ENCODE results near the gene F8. TPM values are rescaled to one million over a fixed set of nuclear protein-coding genes. Genes with fewer than 3 reads are reported as not detected.
"Not testable (repeated sequence)": the region's sequence is repeated elsewhere in the genome, so short reads cannot be mapped to it uniquely, and the experiment has no call there.

Gene F8
- total RNA-seq, 1 experiment from 2014 or later, result 3.3 TPM

DNA sequence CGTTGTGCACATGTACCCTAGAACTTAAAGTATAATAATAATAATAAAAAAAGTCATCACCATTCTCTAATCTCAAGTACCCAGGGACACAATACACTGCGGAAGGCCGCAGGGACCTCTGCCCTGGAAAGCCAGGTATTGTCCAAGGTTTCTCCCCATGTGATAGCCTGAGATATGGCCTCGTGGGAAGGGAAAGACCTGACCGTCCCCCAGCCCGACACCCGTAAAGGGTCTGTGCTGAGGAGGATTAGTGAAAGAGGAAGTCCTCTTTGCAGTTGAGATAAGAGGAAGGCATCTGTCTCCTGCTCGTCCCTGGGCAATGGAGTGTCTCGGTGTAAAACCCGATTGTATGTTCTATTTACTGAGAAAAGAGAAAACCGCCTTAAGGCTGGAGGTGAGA is 112.0 kb downstream of the F8 start:
- not testable (repeated sequence) for H3K4me1 ChIP-seq (replicated peaks); H3K36me3 ChIP-seq; H3K27me3 ChIP-seq (replicated peaks); H3K9me3 ChIP-seq (replicated peaks); DNase-seq (ENCODE audit: low read depth in 1 of 2, low spot score in 2 of 2); H3K27ac ChIP-seq; H3K4me3 ChIP-seq

DNA sequence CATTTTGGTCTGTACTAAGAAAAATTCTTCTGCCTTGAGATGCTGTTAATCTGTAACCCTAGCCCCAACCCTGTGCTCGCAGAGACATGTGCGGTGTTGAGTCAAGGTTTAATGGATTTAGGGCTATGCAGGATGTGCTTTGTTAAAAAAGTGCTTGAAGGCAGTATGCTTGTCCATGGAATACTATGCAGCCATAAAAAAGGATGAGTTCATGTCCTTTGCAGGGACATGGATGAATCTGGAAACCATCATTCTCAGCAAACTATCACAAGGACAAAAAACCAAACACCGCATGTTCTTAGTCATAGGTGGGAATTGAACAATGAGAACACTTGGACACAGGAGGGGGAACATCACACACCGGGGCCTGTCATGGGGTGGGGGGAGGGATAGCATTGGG is 112.5 kb downstream of the F8 start:
- H3K36me3 ChIP-seq; H3K27me3 ChIP-seq (replicated peaks); H3K4me1 ChIP-seq (replicated peaks); H3K27ac ChIP-seq; H3K9me3 ChIP-seq (replicated peaks); DNase-seq (ENCODE audit: low read depth in 1 of 2, low spot score in 2 of 2); H3K4me3 ChIP-seq: not testable (repeated sequence)

DNA sequence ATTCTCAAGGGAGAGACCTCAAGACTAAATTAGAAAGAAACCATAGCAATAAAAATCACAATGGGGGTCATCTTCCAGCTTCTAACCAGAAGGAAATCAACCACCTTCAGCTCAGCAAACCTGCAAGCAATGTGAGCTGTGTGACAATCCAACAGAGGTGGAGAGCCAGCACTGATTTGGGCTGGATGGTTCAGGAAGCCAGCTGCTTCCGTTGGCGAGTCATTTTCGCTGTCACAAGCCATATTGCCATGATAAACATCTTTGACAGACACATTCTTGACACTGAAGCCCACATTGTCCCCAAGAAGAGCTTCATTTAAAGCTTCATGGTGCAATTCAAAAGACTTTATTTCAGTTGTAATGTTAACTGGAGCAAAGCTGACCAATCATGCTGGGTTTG is 113.7 kb downstream of the F8 start:
- DNase-seq (ENCODE audit: low read depth in 1 of 2, low spot score in 2 of 2), result no peak

DNA sequence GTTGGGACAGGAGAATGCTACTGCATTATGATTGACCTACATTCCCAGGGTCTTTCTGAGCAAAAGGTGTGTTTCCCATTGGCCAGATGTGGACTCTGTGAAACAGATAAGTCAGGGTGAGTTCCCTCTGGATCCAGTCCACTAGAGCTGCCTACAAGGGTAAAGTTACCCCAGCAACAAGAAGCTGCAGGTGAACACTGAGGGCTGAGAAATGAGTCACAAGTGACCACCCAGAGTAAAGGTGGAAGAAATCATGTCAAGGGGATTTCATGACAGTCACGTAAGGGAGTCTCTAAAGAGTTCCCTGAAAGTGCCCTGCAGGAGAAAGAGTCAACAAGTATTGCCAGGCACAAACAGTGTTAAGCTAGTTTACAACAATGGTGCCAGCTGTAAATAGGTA is 120.1 kb downstream of the F8 start:
- Histone ChIP-seq H3K27ac (no peak overlapping the region), H3K4me3 (no peak overlapping the region), H3K9me3 (replicated peaks) (no peaks in the 10 kb centered on the region), H3K4me1 (replicated peaks) (no peaks in the 10 kb centered on the region), H3K27me3 (replicated peaks) (no peaks in the 10 kb centered on the region), H3K36me3 (no peaks in the 10 kb centered on the region)
- DNase-seq (ENCODE audit: low read depth in 1 of 2, low spot score in 2 of 2), result no peak

More for the DNA sequence above, 113.7 kb downstream of the F8 start:
- H3K27me3 ChIP-seq (replicated peaks), result no peaks in the 10 kb centered on the region
- H3K36me3 ChIP-seq, result no peaks in the 10 kb centered on the region
- no peak overlapping the region for H3K27ac ChIP-seq
- no peak overlapping the region for H3K4me3 ChIP-seq
- no peaks in the 10 kb centered on the region for H3K9me3 ChIP-seq (replicated peaks)
- H3K4me1 ChIP-seq (replicated peaks), result no peaks in the 10 kb centered on the region

DNA sequence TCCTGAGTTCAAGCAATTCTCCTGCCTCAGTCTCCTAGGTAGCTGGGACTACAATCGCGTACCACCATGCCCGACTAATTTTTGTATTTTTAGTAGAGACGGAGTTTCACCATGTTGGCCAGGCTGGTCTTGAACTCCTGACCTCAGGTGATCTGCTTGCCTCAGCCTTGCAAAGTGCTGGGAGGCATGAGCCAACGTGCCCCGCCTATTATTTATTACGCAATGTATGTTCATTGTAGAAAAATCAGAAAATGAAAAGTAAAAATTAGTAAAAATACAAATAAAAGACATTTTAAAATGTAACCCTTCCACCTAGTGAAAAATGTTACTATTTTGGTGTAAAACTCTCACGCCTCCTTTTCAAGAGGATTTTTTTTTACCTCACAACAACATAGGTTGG is 122.2 kb downstream of the F8 start:
- Histone ChIP-seq H3K4me1 (replicated peaks) (no peaks in the 10 kb centered on the region), H3K4me3 (no peak overlapping the region), H3K9me3 (replicated peaks) (no peaks in the 10 kb centered on the region), H3K27me3 (replicated peaks) (no peaks in the 10 kb centered on the region), H3K36me3 (no peaks in the 10 kb centered on the region), H3K27ac (no peak overlapping the region)
- no peak for DNase-seq (ENCODE audit: low read depth in 1 of 2, low spot score in 2 of 2)

DNA sequence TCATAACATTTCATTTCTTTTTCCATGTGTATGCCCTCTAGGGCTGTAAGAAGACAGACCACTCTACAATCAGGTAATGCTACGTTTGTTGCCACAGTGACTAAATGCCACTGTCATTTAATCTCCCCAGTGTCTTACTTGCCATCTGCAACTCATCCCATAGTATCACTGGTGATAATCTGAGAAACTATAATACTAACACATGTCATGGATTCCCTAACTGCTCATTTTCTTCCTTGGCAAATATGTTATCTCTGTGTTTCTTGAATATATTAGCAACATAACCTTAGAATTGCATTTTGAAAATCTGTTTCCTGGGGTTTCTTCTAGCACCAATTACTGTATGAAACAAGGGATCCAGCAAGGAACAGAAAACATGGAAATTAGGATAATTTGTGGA is 130.2 kb downstream of the F8 start:
- H3K27ac ChIP-seq, result no peak overlapping the region

DNA sequence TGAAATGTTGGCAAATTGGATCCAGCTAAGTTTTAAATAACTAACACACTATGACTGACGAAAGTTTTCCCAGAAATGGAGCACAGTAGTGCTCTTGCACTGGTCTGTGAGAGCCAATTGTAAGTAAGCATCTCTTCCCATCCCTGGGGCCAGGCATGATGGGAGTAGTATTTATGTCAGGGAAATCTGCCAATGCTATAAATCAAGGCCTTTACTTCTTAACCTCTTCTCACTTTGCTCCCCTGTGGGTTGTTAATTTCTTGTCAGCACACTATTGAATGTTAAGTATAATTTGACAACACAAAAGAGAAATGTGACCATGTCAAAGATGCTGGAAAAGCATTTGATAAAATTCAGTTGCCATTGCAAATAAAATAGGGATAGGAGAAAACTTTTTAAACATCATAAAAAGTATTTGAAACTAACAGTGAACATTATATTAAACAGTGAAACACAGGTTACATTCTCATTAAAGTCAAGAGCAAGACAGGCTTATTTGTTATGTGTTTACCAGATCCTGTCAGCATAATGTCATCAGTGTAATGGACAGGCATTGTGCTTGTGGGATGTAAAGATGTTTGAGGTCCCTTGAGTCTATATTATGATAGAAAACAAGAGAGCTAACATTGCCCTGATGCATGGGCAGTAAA is 131.4 kb downstream of the F8 start:
- no peaks in the 10 kb centered on the region for H3K4me1 ChIP-seq (replicated peaks)

More for the DNA sequence above, 130.2 kb downstream of the F8 start:
- no peak overlapping the region for H3K4me3 ChIP-seq
- no peaks in the 10 kb centered on the region for H3K36me3 ChIP-seq
- H3K9me3 ChIP-seq (replicated peaks), result no peaks in the 10 kb centered on the region
- H3K4me1 ChIP-seq (replicated peaks), result no peaks in the 10 kb centered on the region
- no peak for DNase-seq (ENCODE audit: low read depth in 1 of 2, low spot score in 2 of 2)
- no peaks in the 10 kb centered on the region for H3K27me3 ChIP-seq (replicated peaks)

DNA sequence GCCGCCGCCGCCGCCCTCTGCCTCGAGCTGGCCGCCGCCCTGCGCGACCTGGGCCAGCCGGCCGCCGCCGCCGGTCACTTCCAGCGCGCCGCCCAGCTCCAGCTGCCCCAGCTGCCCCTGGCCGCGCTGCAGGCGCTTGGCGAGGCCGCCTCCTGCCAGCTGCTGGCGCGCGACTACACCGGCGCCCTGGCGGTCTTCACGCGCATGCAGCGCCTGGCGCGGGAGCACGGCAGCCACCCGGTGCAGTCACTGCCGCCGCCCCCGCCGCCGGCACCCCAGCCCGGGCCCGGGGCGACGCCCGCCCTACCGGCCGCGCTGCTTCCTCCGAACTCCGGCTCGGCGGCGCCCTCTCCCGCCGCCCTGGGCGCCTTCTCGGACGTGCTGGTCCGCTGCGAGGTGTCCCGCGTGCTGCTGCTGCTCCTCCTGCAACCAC is 135.7 kb downstream of the F8 start:
- not testable (repeated sequence) for H3K27ac ChIP-seq; H3K4me3 ChIP-seq; H3K27me3 ChIP-seq (replicated peaks); DNase-seq (ENCODE audit: low read depth in 1 of 2, low spot score in 2 of 2); H3K4me1 ChIP-seq (replicated peaks); H3K9me3 ChIP-seq (replicated peaks); H3K36me3 ChIP-seq

More for the DNA sequence above, 131.4 kb downstream of the F8 start:
- Histone ChIP-seq H3K27ac (no peak overlapping the region), H3K27me3 (replicated peaks) (no peaks in the 10 kb centered on the region), H3K9me3 (replicated peaks) (no peaks in the 10 kb centered on the region), H3K4me3 (no peak overlapping the region), H3K36me3 (no peaks in the 10 kb centered on the region)
- no peak for DNase-seq (ENCODE audit: low read depth in 1 of 2, low spot score in 2 of 2)

DNA sequence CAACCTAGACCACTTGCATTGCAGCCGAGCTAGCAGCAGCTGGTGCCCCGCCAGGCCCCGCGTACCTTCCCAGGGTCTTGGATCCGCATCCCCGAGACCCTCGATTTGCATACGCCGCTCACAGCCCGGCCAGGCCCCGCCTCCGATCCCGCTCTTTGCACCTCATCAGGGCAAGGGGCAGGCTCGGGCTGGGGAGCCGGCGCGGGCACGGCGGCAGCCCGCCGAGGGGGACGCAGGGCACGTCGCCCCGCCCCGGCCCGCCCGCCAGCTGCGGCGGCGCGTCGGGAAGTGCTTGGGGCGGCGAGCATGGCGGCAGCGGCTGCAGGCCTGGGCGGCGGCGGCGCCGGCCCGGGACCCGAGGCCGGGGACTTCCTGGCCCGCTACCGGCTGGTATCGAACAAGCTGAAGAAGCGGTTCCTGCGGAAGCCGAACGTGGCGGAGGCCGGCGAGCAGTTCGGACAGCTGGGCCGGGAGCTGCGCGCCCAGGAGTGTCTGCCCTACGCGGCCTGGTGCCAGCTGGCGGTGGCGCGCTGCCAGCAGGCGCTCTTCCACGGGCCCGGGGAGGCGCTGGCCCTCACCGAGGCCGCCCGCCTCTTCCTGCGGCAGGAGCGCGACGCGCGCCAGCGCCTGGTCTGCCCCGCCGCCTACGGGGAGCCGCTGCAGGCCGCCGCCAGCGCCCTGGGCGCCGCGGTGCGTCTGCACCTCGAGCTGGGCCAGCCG is 136.3 kb downstream of the F8 start, which contains the start of gene F8A1:
TSS of gene F8A1 (plus strand) at position 287 of the 720 bp plus-strand sequence. CDS start at position 307, 20 bp downstream.
- DNase-seq (ENCODE audit: low read depth in 1 of 2, low spot score in 2 of 2); H3K36me3 ChIP-seq; H3K9me3 ChIP-seq (replicated peaks); H3K4me3 ChIP-seq; H3K27ac ChIP-seq; H3K27me3 ChIP-seq (replicated peaks); H3K4me1 ChIP-seq (replicated peaks): not testable (repeated sequence)

DNA sequence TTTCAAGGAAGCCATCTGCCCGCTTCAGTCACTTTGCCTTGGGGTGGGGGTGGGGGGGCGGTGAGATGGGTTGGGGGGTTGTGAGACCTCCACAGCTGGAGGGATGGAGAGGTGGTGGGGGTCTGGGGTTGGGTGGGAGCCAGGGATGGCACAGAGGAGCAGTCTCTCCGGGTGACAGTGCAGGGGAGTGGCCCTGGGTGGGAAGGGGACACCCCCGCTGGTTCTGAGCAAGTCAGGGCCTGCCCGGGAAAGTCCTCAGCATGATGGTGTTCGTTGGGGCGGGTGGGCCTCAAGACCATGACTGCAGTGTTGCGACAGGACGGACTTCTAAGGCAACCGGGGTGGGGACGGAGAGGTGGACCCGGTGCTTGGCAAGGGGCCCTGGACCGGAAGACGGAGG is 137.0 kb downstream of the F8 start:
- H3K4me3 ChIP-seq; H3K9me3 ChIP-seq (replicated peaks); H3K36me3 ChIP-seq; H3K27ac ChIP-seq; H3K4me1 ChIP-seq (replicated peaks); DNase-seq (ENCODE audit: low read depth in 1 of 2, low spot score in 2 of 2); H3K27me3 ChIP-seq (replicated peaks): not testable (repeated sequence)

DNA sequence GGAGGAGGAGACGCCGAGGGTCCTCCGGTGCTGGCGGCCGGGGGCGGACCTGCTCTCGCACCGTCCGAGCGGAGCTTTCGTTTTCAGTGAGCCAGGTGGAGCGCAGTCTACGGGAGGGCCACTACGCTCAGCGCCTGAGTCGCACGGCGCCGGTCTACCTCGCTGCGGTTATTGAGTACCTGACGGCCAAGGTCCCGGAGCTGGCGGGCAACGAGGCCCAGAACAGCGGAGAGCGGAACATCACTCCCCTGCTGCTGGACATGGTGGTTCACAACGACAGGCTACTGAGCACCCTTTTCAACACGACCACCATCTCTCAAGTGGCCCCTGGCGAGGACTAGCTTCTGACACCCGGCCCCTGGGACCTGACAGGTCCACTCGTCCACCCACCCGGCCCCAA is 137.5 kb downstream of the F8 start:
- H3K4me1 ChIP-seq (replicated peaks); H3K4me3 ChIP-seq; H3K36me3 ChIP-seq; H3K27me3 ChIP-seq (replicated peaks); H3K27ac ChIP-seq; H3K9me3 ChIP-seq (replicated peaks); DNase-seq (ENCODE audit: low read depth in 1 of 2, low spot score in 2 of 2): not testable (repeated sequence)

DNA sequence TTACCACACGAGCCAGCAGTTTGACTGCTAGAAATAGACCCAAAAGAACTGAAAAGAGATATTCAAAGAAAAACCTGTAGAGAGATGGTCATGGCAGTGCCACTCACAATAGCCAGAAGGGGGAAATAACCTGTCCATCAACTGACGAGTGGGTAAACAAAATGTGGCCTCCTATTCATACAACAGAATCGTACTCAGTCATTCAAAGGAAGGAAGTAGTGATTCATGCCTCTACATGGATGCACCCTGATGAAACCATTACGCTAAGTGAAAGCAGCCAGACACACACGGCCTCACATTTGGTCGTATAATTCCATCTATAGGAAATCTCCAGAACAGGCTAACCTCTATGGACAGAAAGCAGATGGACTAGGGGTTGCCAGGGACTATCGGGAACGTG is 138.5 kb downstream of the F8 start:
- H3K27me3 ChIP-seq (replicated peaks); H3K4me3 ChIP-seq; H3K4me1 ChIP-seq (replicated peaks); H3K36me3 ChIP-seq; DNase-seq (ENCODE audit: low read depth in 1 of 2, low spot score in 2 of 2); H3K9me3 ChIP-seq (replicated peaks); H3K27ac ChIP-seq: not testable (repeated sequence)

DNA sequence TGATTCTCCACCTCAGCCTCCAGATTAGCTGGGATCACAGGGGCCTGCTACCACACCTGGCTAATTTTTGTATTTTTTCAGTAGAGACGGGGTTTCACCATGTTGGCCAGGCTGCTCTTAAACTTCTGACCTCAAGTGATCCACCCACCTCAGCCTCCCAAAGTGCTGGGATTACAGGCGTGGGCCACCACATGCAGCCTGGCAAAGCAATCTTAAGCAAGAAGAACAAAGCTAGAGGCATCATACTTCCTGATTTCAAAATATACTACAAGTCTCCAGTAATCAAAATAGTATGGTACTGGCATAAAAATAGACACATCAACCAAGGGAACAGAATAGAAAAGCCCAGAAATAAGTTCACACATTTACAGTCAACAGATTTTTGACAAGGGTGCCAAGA is 149.2 kb downstream of the F8 start:
- Histone ChIP-seq H3K27ac (no peak overlapping the region), H3K4me1 (replicated peaks) (no peaks in the 10 kb centered on the region), H3K36me3 (no peaks in the 10 kb centered on the region), H3K27me3 (replicated peaks) (no peaks in the 10 kb centered on the region), H3K4me3 (no peak overlapping the region), H3K9me3 (replicated peaks) (no peaks in the 10 kb centered on the region)
- no peak for DNase-seq (ENCODE audit: low read depth in 1 of 2, low spot score in 2 of 2)

DNA sequence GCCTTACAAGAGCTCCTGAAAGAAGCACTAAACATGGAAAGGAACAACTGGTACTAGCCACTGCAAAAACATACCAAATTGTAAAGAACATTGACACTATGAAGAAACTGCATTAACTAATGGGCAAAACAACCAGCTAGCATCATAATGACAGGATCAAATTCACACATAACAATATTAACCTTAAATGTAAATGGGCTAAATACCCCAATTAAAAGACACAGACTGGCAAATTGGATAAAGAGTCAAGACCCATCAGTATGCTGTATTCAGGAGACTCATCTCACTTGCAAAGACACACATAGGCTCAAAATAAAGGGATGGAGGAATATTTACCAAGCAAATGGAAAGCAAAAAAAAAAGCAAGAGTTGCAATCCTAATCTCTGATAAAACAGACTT is 154.0 kb downstream of the F8 start:
- not testable (repeated sequence) for H3K9me3 ChIP-seq (replicated peaks); H3K4me3 ChIP-seq; H3K4me1 ChIP-seq (replicated peaks); DNase-seq (ENCODE audit: low read depth in 1 of 2, low spot score in 2 of 2); H3K27ac ChIP-seq; H3K36me3 ChIP-seq; H3K27me3 ChIP-seq (replicated peaks)

DNA sequence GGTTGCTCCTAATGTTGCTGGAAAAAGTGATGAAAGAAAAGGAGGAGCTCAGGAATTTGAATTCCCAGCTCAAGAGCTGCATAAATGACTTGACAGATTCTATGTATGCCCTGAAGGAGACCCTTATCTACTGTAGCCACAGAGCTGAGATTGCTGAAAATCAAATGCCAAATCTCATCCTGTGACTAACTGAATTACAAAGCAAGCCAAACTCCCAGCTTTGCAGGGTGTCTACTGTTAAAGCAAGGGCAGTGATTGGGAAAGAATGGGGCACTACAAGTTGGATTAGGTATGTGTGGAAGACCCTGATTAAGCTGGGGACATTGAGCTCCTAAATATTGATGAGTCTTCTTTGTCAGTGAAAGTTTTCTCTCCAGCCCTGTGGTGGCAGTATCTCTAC is 167.3 kb downstream of the F8 start:
- no peak overlapping the region for H3K27ac ChIP-seq
- no peak for DNase-seq (ENCODE audit: low read depth in 1 of 2, low spot score in 2 of 2)
- no peak overlapping the region for H3K4me3 ChIP-seq
- H3K27me3 ChIP-seq (replicated peaks), result no peaks in the 10 kb centered on the region
- no peaks in the 10 kb centered on the region for H3K4me1 ChIP-seq (replicated peaks)
- H3K9me3 ChIP-seq (replicated peaks), result no peaks in the 10 kb centered on the region
- no peaks in the 10 kb centered on the region for H3K36me3 ChIP-seq

Data from SJSA1 (cell line).